ENCODE measurements around the gene DNAJC22.

DNA sequence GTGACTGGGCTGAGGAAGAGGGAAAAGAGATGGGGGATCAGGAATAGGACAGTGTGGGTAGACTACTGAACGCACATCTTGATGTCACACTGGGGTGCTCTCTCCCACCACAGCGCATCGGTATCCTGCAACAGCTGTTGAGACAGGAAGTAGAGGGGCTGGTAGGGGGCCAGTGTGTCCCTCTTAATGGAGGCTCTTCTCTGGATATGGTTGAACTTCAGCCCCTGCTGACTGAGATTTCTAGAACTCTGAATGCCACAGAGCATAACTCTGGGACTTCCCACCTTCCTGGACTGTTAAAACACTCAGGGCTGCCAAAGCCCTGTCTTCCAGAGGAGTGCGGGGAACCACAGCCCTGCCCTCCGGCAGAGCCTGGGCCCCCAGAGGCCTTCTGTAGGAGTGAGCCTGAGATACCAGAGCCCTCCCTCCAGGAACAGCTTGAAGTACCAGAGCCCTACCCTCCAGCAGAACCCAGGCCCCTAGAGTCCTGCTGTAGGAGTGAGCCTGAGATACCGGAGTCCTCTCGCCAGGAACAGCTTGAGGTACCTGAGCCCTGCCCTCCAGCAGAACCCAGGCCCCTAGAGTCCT is 16.6 kb upstream of the DNAJC22 start:
- TF ChIP-seq POLR2AphosphoS5 (IDR thresholded peaks at IDR 0.05; ENCODE audit: low read depth, low read length) = no peak
- no peak for TF ChIP-seq FOXP2 (optimal IDR thresholded peaks at IDR 0.05; ENCODE audit: borderline replicate concordance, extremely low read depth, extremely low read length, insufficient read depth)
- TF ChIP-seq, protein P1, sequence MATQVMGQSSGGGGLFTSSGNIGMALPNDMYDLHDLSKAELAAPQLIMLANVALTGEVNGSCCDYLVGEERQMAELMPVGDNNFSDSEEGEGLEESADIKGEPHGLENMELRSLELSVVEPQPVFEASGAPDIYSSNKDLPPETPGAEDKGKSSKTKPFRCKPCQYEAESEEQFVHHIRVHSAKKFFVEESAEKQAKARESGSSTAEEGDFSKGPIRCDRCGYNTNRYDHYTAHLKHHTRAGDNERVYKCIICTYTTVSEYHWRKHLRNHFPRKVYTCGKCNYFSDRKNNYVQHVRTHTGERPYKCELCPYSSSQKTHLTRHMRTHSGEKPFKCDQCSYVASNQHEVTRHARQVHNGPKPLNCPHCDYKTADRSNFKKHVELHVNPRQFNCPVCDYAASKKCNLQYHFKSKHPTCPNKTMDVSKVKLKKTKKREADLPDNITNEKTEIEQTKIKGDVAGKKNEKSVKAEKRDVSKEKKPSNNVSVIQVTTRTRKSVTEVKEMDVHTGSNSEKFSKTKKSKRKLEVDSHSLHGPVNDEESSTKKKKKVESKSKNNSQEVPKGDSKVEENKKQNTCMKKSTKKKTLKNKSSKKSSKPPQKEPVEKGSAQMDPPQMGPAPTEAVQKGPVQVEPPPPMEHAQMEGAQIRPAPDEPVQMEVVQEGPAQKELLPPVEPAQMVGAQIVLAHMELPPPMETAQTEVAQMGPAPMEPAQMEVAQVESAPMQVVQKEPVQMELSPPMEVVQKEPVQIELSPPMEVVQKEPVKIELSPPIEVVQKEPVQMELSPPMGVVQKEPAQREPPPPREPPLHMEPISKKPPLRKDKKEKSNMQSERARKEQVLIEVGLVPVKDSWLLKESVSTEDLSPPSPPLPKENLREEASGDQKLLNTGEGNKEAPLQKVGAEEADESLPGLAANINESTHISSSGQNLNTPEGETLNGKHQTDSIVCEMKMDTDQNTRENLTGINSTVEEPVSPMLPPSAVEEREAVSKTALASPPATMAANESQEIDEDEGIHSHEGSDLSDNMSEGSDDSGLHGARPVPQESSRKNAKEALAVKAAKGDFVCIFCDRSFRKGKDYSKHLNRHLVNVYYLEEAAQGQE (IDR thresholded peaks at IDR 0.05; ENCODE audit: insufficient read depth in 1 of 2, low read depth in 2 of 2, low read length in 2 of 2) = no peak
- no peak for TF ChIP-seq SIN3A (IDR thresholded peaks at IDR 0.05; ENCODE audit: borderline replicate concordance, insufficient read depth, low read length)
- no peak for TF ChIP-seq TAF1 (IDR thresholded peaks at IDR 0.05; ENCODE audit: borderline replicate concordance, insufficient read depth, low read length)

Measured in PFSK-1 (cell line).